MG63 (cell line): ENCODE data around the gene CELF3. TPM values are rescaled to one million over a fixed set of nuclear protein-coding genes. Genes with fewer than 3 reads are reported as not detected.
A peak's percentile ranks its signal among the peaks of the same experiment; 100 is the strongest.
"Not testable (repeated sequence)": the region's sequence is repeated elsewhere in the genome, so short reads cannot be mapped to it uniquely, and the experiment has no call there.

ENCODE experiments used
- DNase-seq: peaks from one replicate; pipeline ENCODE4 v3.0.0-alpha.2; 2020
- H3K27me3 ChIP-seq: fragments of 250-450 bp; sonication (Bioruptor Pico); 2 replicates; pipeline ENCODE4 v1.5.1; 2020; ENCODE audit warnings: mild to moderate bottlenecking, moderate library complexity
- H3K36me3 ChIP-seq: fragments of 250-450 bp; sonication (Bioruptor Pico); 2 replicates; pipeline ENCODE4 v1.5.1; 2020; ENCODE audit warnings: mild to moderate bottlenecking, moderate library complexity
- H3K4me3 ChIP-seq: fragments of 250-450 bp; sonication (Bioruptor Pico); 2 replicates; pipeline ENCODE4 v1.5.1; 2020; ENCODE audit warnings: mild to moderate bottlenecking, moderate library complexity
- H3K9me3 ChIP-seq: fragments of 250-450 bp; sonication (Bioruptor Pico); 2 replicates; pipeline ENCODE4 v1.5.1; 2020; ENCODE audit warnings: mild to moderate bottlenecking, moderate library complexity
- total RNA-seq: library from RNA; depleted of rRNA; stranded (reverse); fragments of >200 nt; shearing (Covaris generic); gene quantifications from 2 replicates; pipeline ENCODE4 v1.2.3, GENCODE V29; 2014; ENCODE audit warnings: low replicate concordance; rRNA removed

Gene CELF3
- total RNA-seq, result not detected in 2 replicates

DNA sequence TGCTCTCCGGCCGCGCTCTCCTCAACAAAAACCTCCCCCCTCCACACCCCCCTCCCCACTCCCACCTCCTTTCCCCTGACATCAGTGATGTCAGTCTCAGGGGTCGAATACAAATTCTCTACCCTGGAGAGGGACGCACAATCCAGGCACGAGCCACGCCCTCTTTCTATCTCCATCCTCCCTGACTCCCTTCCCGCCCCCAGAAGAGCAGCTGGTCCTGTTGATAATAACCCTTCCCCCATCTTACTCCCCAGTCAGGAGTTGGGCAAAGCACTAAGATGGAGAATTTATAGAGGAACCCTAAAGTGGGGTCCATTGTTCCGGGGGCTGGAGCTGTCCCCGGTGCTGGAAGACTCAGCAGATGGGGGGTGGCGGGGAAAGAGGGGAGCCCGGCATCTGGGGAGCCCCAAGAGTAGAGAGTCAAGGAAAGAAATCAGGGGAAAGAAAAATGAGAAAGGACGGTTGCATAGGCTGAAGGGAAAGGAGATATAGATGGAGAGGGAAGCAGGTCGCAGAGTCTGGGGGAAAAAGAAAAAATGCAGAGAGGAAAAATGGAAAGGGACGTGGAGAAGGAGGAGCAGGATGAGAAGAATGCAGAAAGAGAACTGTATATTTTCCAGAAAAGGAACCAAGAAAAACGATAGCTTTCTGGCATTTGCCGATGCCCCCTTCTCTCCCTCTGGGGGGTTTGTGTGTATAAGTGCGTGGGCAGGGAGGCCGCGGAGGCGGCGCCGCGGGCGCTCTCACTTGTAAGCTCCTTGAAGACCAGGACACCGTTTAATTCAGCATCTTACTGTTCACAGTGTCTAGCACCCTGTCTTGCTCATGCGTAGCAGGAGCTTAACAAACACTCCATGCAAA is at the start of gene CELF3:
Gene CELF3, minus strand, starts transcription at position 33 of the 861 bp plus-strand sequence. CDS start 783 bp downstream, outside the sequence.
- DNase-seq, result no peak
- no peaks in the 10 kb centered on the region for H3K9me3 ChIP-seq
- H3K4me3 ChIP-seq, result no peak within 1 kb of the TSS
- H3K27me3 ChIP-seq, result peaks cover 6% of the 10 kb centered on the region
- no peaks in the 10 kb centered on the region for H3K36me3 ChIP-seq

- Histone ChIP-seq H3K9me3 (no peaks in the 10 kb centered on the region), H3K36me3 (peaks cover 28% of the 10 kb centered on the region), H3K4me3 (peak overlapping the region; percentile 89), H3K27me3 (no peaks in the 10 kb centered on the region)
- DNase-seq, result no peak
Observed at GRCh38 chr1:151763990-151764389, 47.4 kb upstream of the CELF3 start.

- Histone ChIP-seq H3K36me3 (peaks cover 34% of the 10 kb centered on the region), H3K9me3 (no peaks in the 10 kb centered on the region), H3K4me3 (peak within 1 kb of the TSS; percentile 89), H3K27me3 (no peaks in the 10 kb centered on the region)
- peak; percentile 90 for DNase-seq
Observed at GRCh38 chr1:151762941-151763921, 46.6 kb upstream of the CELF3 start, which contains the start of gene MRPL9. TSS of gene MRPL9 (minus strand) at chr1:151763496. CDS start at chr1:151763479, 17 bp downstream.

GRCh38 chr1:151760597-151761385 is 44.2 kb upstream of the CELF3 start:
- Histone ChIP-seq H3K36me3 (peaks cover 37% of the 10 kb centered on the region), H3K4me3 (no peak overlapping the region)
- DNase-seq, result no peak

DNA sequence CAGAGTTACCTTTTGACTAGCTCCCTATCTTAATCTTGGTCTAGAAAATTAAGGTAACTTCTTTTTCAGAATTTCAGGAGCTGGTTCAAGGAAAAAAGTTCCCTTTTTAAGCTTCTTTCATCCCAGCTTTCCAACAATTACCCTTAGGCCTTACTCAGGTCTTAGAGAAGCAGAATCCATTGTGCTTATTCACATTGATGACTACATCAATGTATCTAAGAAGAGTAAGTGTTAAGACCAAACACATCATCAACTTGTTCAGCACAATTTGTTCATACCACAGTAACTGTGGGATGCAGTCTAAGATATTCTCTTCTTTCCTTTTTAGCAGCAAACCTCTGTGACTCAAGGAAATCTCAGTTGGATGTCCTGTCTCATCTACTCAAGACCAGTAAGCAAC is 42.6 kb upstream of the CELF3 start:
- H3K36me3 ChIP-seq, result peaks cover 46% of the 10 kb centered on the region
- no peaks in the 10 kb centered on the region for H3K27me3 ChIP-seq
- no peak for DNase-seq
- no peak overlapping the region for H3K4me3 ChIP-seq
- H3K9me3 ChIP-seq, result no peaks in the 10 kb centered on the region

More at GRCh38 chr1:151760597-151761385, 44.2 kb upstream of the CELF3 start:
- no peaks in the 10 kb centered on the region for H3K27me3 ChIP-seq
- no peaks in the 10 kb centered on the region for H3K9me3 ChIP-seq

- Histone ChIP-seq H3K27me3 (no peaks in the 10 kb centered on the region), H3K9me3 (no peaks in the 10 kb centered on the region), H3K36me3 (peaks cover 35% of the 10 kb centered on the region), H3K4me3 (no peak overlapping the region)
- DNase-seq, result no peak
Observed at GRCh38 chr1:151756291-151756690, 39.7 kb upstream of the CELF3 start.

GRCh38 chr1:151741516-151741915 is 24.9 kb upstream of the CELF3 start:
- Histone ChIP-seq H3K9me3 (peaks cover 5% of the 10 kb centered on the region), H3K4me3 (no peak overlapping the region), H3K27me3 (peaks cover 9% of the 10 kb centered on the region), H3K36me3 (no peaks in the 10 kb centered on the region)
- no peak for DNase-seq

DNA sequence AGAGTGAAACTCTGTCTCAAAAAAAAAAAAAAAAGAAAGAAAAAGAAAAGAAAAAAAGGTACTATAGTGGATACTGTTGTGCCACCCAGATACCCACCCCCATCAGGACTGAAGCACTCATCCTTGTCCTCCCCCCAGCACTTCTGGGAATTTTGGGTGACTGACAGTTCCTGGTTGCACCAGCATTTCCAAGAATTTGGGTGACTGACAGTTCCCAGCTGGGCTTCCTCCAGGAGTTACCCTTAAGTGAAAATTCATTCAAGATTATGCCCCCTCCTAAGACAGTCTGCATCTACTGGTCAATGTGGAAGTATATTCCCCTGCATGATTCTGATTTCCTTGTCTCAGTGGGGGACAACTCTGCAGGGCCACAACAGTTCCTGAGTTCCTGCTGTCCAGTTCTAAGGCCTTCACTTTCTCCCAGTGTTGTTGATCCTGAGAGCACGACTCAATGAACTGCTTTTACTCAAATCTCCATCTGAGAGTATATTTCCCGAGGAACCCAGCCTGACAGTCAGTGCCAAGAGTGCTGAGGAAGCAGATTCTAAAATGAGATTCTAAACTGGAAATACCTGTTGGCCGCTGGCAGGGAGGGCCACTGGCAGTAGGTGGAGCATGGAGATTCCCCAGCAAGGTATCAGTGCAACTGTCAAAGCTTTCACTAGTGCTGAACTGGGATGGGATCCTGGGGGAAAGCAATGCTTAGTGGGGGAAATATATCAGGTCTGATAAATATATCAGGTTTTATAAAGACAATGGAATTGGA is 23.2 kb upstream of the CELF3 start:
- Histone ChIP-seq H3K36me3 (no peaks in the 10 kb centered on the region), H3K4me3 (no peak overlapping the region), H3K27me3 (peaks cover 2% of the 10 kb centered on the region), H3K9me3 (peaks cover 6% of the 10 kb centered on the region)
- no peak for DNase-seq

- Histone ChIP-seq H3K27me3 (no peaks in the 10 kb centered on the region), H3K9me3 (peaks cover 6% of the 10 kb centered on the region), H3K4me3 (no peak overlapping the region), H3K36me3 (no peaks in the 10 kb centered on the region)
- DNase-seq, result no peak
Observed at GRCh38 chr1:151737479-151737878, 20.9 kb upstream of the CELF3 start.

GRCh38 chr1:151737026-151737425 is 20.4 kb upstream of the CELF3 start:
- Histone ChIP-seq H3K4me3 (no peak overlapping the region), H3K36me3 (no peaks in the 10 kb centered on the region), H3K27me3 (no peaks in the 10 kb centered on the region), H3K9me3 (peaks cover 6% of the 10 kb centered on the region)
- DNase-seq, result no peak

DNA sequence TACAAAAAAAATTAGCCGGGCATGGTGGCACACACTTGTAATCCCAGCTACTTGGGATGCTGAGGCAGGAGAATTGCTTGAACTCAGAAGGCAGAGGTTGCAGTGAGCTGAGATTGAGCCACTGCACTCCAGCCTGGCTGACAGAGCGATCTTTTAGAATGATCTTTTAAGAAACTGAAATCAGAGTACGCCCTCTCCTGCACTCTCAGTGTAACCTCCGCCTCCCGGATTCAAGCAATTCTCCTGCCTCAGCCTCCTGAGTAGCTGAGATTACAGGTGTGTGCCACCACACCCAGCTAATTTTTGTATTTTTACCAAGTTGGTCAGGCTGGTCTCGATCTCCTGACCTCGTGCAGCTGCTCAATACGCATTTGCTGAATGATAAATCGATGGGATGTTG is 17.4 kb upstream of the CELF3 start:
- H3K27me3 ChIP-seq, H3K9me3 ChIP-seq, DNase-seq, H3K4me3 ChIP-seq, H3K36me3 ChIP-seq: not testable (repeated sequence)

DNA sequence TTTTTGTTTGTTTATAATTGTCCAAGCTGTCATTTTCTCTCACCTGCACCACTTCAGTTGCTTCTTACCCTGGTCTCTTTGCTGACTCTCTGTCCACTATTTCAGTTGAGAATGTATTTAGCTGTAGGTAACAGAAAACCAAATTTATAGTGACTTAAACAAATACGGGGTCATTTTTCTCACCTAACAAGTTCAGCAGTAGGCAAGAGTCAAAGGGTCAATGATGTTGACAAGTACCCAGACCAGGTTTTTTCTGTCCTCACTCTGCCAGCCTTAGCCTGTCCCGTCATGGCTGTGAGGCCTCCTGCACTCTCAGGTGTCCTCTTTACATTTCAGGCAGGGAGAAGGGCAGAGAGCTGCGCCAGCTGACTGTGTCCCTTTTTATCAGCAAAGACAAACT is 16.5 kb upstream of the CELF3 start:
- no peak for DNase-seq
- no peaks in the 10 kb centered on the region for H3K36me3 ChIP-seq
- H3K9me3 ChIP-seq, result peaks cover 6% of the 10 kb centered on the region
- H3K4me3 ChIP-seq, result no peak overlapping the region
- H3K27me3 ChIP-seq, result no peaks in the 10 kb centered on the region

DNA sequence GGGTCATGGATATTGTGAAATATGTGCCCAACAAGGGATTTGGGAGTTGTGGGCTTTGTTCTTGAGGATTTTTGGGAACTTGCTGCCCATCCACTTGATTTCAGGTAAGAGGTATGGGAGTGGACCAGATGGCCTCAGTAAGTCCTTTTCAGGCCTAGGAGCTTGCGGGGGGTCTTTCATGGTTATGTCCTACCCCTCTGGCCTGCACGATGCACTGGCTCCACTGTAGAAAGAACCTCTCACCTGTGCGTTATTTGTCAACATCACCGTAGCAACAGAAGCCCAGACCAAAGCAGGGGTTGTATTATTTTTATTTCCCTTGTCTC is 13.3 kb upstream of the CELF3 start:
- H3K36me3 ChIP-seq, result no peaks in the 10 kb centered on the region
- DNase-seq, result no peak
- no peaks in the 10 kb centered on the region for H3K9me3 ChIP-seq
- H3K4me3 ChIP-seq, result no peak overlapping the region
- H3K27me3 ChIP-seq, result no peaks in the 10 kb centered on the region; the same call in 1 of the 2 replicates

DNA sequence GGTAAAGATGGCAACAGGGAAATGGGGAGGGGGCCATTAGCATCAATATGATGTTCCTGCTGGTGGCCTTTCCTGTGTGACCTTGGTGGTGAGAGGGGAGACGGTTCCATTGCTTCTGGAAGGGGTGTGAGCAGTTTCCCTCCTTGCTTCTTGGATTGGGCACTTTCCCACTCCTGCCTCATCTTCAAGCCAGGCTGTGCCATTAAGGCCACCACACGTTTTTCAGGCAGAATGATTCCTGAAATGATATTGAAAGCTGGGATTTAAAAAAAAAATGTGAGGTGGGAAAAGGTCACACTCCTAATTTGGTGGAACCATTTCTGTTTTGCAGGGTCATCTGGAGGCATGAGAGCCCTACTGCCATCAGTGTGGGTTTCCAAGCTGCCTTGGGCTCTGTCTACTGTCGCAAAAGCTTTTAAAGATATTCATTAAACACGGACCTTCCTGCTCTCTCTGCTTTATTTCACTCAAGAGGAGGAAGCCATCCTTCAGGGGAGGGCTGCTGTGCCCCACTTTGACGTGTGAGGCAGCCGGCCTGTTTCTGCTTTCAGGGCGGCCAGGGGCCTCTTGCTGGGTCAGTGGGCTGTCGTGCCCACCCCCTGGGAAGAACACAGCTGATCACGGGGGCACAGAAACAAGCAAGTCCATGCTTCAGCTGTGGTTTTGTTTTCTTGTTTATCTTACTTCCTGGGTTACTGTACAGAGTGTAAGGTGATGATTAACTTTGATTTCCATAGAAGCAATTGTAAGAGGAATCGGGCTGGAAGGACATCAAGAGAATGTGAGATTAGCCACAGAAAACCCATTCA is 12.8 kb upstream of the CELF3 start:
- no peak overlapping the region for H3K4me3 ChIP-seq
- no peaks in the 10 kb centered on the region for H3K36me3 ChIP-seq
- no peaks in the 10 kb centered on the region; the same call in 1 of the 2 replicates for H3K27me3 ChIP-seq
- DNase-seq, result no peak
- no peaks in the 10 kb centered on the region for H3K9me3 ChIP-seq
